ENCODE measurements around the gene DNAH14. TPM values are rescaled to one million over a fixed set of nuclear protein-coding genes. Genes with fewer than 3 reads are reported as not detected.

DNAH14 gene
- polyA plus RNA-seq, 1 donor (not counting 4 experiments of a cell fraction or from before 2014, with no cell fraction given) = 6.4 TPM

- Histone ChIP-seq H4K20me1 (ENCODE audit: control insufficient read depth, extremely low read depth, insufficient read depth, low read length) (no peaks in the 10 kb centered on the region), H3K4me2 (ENCODE audit: control insufficient read depth, extremely low read depth, insufficient read depth, low read depth, low read length) (no peak overlapping the region), H3K27ac (ENCODE audit: control insufficient read depth, insufficient read depth, low read length) (no peak overlapping the region), H3K79me2 (ENCODE audit: control insufficient read depth, insufficient read depth, low read length) (peaks cover 17% of the 10 kb centered on the region), H3K9me3 (ENCODE audit: control insufficient read depth, low read depth, low read length) (no peaks in the 10 kb centered on the region), H2AFZ (ENCODE audit: control insufficient read depth, low read length) (no peak overlapping the region), H3K4me3 (ENCODE audit: control insufficient read depth in 2 of 3, extremely low read depth in 1 of 3, insufficient read depth in 2 of 3, low read depth in 1 of 3, low read length in 3 of 3) (no peak overlapping the region), H3K4me1 (ENCODE audit: control insufficient read depth, extremely low read depth, insufficient read depth, low read length) (no peaks in the 10 kb centered on the region), H3K9me1 (ENCODE audit: control insufficient read depth, extremely low read depth, insufficient read depth, low read length) (peaks cover 5% of the 10 kb centered on the region), H3K27me3 (ENCODE audit: control insufficient read depth, extremely low read depth, insufficient read depth, low read length) (no peaks in the 10 kb centered on the region), H3K36me3 (ENCODE audit: control insufficient read depth in 2 of 2, extremely low read depth in 1 of 2, insufficient read depth in 2 of 2, low read length in 2 of 2) (peaks cover 18 to 38% of the 10 kb centered on the region in 2 experiments), H3K9ac (ENCODE audit: control insufficient read depth, extremely low read depth, insufficient read depth, low read length) (no peak overlapping the region)
- no peak for DNase-seq (ENCODE audit: low read depth, low spot score)
- FAIRE-seq = no peak
- TF ChIP-seq, protein P1, sequence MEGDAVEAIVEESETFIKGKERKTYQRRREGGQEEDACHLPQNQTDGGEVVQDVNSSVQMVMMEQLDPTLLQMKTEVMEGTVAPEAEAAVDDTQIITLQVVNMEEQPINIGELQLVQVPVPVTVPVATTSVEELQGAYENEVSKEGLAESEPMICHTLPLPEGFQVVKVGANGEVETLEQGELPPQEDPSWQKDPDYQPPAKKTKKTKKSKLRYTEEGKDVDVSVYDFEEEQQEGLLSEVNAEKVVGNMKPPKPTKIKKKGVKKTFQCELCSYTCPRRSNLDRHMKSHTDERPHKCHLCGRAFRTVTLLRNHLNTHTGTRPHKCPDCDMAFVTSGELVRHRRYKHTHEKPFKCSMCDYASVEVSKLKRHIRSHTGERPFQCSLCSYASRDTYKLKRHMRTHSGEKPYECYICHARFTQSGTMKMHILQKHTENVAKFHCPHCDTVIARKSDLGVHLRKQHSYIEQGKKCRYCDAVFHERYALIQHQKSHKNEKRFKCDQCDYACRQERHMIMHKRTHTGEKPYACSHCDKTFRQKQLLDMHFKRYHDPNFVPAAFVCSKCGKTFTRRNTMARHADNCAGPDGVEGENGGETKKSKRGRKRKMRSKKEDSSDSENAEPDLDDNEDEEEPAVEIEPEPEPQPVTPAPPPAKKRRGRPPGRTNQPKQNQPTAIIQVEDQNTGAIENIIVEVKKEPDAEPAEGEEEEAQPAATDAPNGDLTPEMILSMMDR (optimal IDR thresholded peaks at IDR 0.05 in 1 of 3, IDR thresholded peaks at IDR 0.05 in 1 of 3, conservative IDR thresholded peaks at IDR 0.05 in 1 of 3; ENCODE audit: extremely low read depth in 1 of 3, insufficient read depth in 2 of 3, low read length in 3 of 3) = no peak
- TF ChIP-seq EZH2 (IDR thresholded peaks at IDR 0.05; ENCODE audit: low read length) = no peak
- dilution Hi-C loops (cut with MboI; ENCODE audit: extremely low pct_ligation_motif_present, low sequenced_read_pairs) = no loop called here
These were observed 486.7 kb downstream of the DNAH14 start for GRCh38 chr1:225415967-225416745.

DNA sequence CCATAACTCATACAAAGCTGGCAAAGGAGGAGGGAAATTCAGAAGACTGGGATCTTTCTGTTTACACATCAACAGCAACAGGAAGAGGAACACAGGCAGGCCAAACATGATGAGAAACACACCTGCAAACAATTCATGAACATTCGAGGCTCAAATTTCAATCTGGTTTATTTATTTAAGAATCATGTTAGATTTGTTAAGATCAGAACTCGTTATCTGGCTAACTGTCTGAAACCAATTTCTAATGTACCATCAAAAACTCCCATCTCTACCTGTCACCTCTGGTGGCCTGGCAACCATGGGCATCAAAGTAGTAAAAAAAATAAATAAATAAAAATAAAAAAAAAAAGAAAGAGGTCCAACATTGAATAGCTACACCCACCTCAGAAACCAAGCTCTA is 488.6 kb downstream of the DNAH14 start:
- TF ChIP-seq, protein P1 (optimal IDR thresholded peaks at IDR 0.05 in 1 of 3, IDR thresholded peaks at IDR 0.05 in 1 of 3, conservative IDR thresholded peaks at IDR 0.05 in 1 of 3; ENCODE audit: extremely low read depth in 1 of 3, insufficient read depth in 2 of 3, low read length in 3 of 3) = no peak
- TF ChIP-seq EZH2 (IDR thresholded peaks at IDR 0.05; ENCODE audit: low read length) = no peak
- dilution Hi-C loops (cut with MboI; ENCODE audit: extremely low pct_ligation_motif_present, low sequenced_read_pairs) = no loop called here
- FAIRE-seq = no peak
- H3K4me2 ChIP-seq (ENCODE audit: control insufficient read depth, extremely low read depth, insufficient read depth, low read depth, low read length) = no peak overlapping the region
- H4K20me1 ChIP-seq (ENCODE audit: control insufficient read depth, extremely low read depth, insufficient read depth, low read length) = no peaks in the 10 kb centered on the region
- no peak overlapping the region for H3K27ac ChIP-seq (ENCODE audit: control insufficient read depth, insufficient read depth, low read length)
- H3K9me3 ChIP-seq (ENCODE audit: control insufficient read depth, low read depth, low read length) = no peaks in the 10 kb centered on the region
- no peak for DNase-seq (ENCODE audit: low read depth, low spot score)
- no peak overlapping the region for H3K9ac ChIP-seq (ENCODE audit: control insufficient read depth, extremely low read depth, insufficient read depth, low read length)
- H2AFZ ChIP-seq (ENCODE audit: control insufficient read depth, low read length) = no peak overlapping the region
- peaks cover 21 to 33% of the 10 kb centered on the region in 2 experiments for H3K36me3 ChIP-seq (ENCODE audit: control insufficient read depth in 2 of 2, extremely low read depth in 1 of 2, insufficient read depth in 2 of 2, low read length in 2 of 2)
- H3K4me1 ChIP-seq (ENCODE audit: control insufficient read depth, extremely low read depth, insufficient read depth, low read length) = no peaks in the 10 kb centered on the region
- H3K4me3 ChIP-seq (ENCODE audit: control insufficient read depth in 2 of 3, extremely low read depth in 1 of 3, insufficient read depth in 2 of 3, low read depth in 1 of 3, low read length in 3 of 3) = no peak overlapping the region
- peaks cover 32% of the 10 kb centered on the region for H3K79me2 ChIP-seq (ENCODE audit: control insufficient read depth, insufficient read depth, low read length)
- peaks cover 5% of the 10 kb centered on the region for H3K9me1 ChIP-seq (ENCODE audit: control insufficient read depth, extremely low read depth, insufficient read depth, low read length)
- H3K27me3 ChIP-seq (ENCODE audit: control insufficient read depth, extremely low read depth, insufficient read depth, low read length) = no peaks in the 10 kb centered on the region
